HepG2 (cell line): ENCODE results near the gene GTPBP6. TPM values are rescaled to one million over a fixed set of nuclear protein-coding genes. Genes with fewer than 3 reads are reported as not detected.

Experiments used
- CTCF ChIP-seq: sonication (generic); formaldehyde crosslinking; IDR thresholded peaks from 2 replicates; pipeline ENCODE4 v1.5.0; 2020; ENCODE audit warnings: mild to moderate bottlenecking, missing genetic modification reagents, moderate library complexity
- DPF2 ChIP-seq: sonication (generic); formaldehyde crosslinking; IDR thresholded peaks from 2 replicates; pipeline ENCODE4 v1.4.0; 2020; ENCODE audit warnings: mild to moderate bottlenecking, low read depth, missing genetic modification reagents, borderline replicate concordance
- HHEX ChIP-seq: IDR thresholded peaks from 2 replicates; pipeline ENCODE4 v1.6.1; 2016; ENCODE audit warnings: control low read depth
- JARID2 ChIP-seq: sonication (generic); formaldehyde crosslinking; IDR thresholded peaks from 2 replicates; pipeline ENCODE4 v1.8.1; 2023; ENCODE audit warnings: missing genetic modification reagents, inconsistent platforms; ENCODE audit not compliant: insufficient replicate concordance
- PLRG1 ChIP-seq: fragments of 450-650 bp; conservative IDR thresholded peaks from 2 replicates; pipeline ENCODE4 v1.6.1; 2016
- SOX13 ChIP-seq, 3 experiments: fragments of 450-650 bp in 1 of 3; sonication (generic) in 1 of 3; formaldehyde crosslinking in 1 of 3; IDR thresholded peaks in 2 of 3; conservative IDR thresholded peaks in 1 of 3; 2 replicates each; pipeline versions ENCODE4 v1.5.0 to v1.6.1; 2016 to 2020; ENCODE audit warnings: antibody characterized with exemption in 1 of 3, mild to moderate bottlenecking in 1 of 3, missing compliant biosample characterization in 1 of 3, missing genetic modification reagents in 1 of 3, moderate library complexity in 1 of 3
- THYN1 ChIP-seq: sonication (generic); formaldehyde crosslinking; IDR thresholded peaks from 2 replicates; pipeline ENCODE4 v1.8.1; 2023; ENCODE audit warnings: low read depth, mild to moderate bottlenecking, moderate library complexity, missing genetic modification reagents, borderline replicate concordance
- ZBTB4 ChIP-seq: sonication (generic); formaldehyde crosslinking; IDR thresholded peaks from 2 replicates; pipeline ENCODE4 v1.4.0; 2020; ENCODE audit warnings: missing genetic modification reagents, mild to moderate bottlenecking, borderline replicate concordance
- ZNF281 ChIP-seq: sonication (generic); formaldehyde crosslinking; IDR thresholded peaks from 2 replicates; pipeline ENCODE4 v1.4.0; 2020; ENCODE audit warnings: missing genetic modification reagents, borderline replicate concordance
- ZNF512 ChIP-seq: sonication (generic); formaldehyde crosslinking; IDR thresholded peaks from 2 replicates; pipeline ENCODE4 v1.4.0; 2020; ENCODE audit warnings: mild to moderate bottlenecking, missing genetic modification reagents
- ZNF687 ChIP-seq: sonication (generic); formaldehyde crosslinking; IDR thresholded peaks from 2 replicates; pipeline ENCODE4 v1.5.1; 2020; ENCODE audit warnings: mild to moderate bottlenecking, missing genetic modification reagents, moderate library complexity
- ZNF75D ChIP-seq: sonication (generic); formaldehyde crosslinking; IDR thresholded peaks from 2 replicates; pipeline ENCODE4 v1.8.1; 2023; ENCODE audit warnings: missing genetic modification reagents, mild to moderate bottlenecking, borderline replicate concordance
- polyA plus RNA-seq, 8 experiments: library from polyadenylated mRNA; depleted of rRNA in 3 of 8; stranded (reverse) in 7 of 8; unstranded in 1 of 8; fragments of >200 nt; fragmentation: Illumina TruSeq in 4 of 8; extraction: Trizol in 4 of 8; gene quantifications; 2 replicates each; pipeline versions ENCODE4 v1.2.1 to v1.2.3, GENCODE V29; 2011 to 2016; ENCODE audit warnings: low read depth in 4 of 8, missing spikeins in 1 of 8, mixed read lengths in 1 of 8; ENCODE audit not compliant: insufficient read depth in 1 of 8
- total RNA-seq, 5 experiments: library from RNA; depleted of rRNA; stranded (reverse); fragments of >200 nt; fragmentation: Illumina TruSeq; extraction: Trizol; gene quantifications; 2 replicates each; pipeline ENCODE4 v1.2.3, GENCODE V29; 2016; ENCODE audit warnings: low read depth in 1 of 5

Gene GTPBP6
- total and polyA plus RNA-seq, 2 of the 13 experiments (the other 11 are each of a cell fraction or from before 2014, with no cell fraction given), result 20.2 to 39.6 TPM

- TF ChIP-seq CTCF, result peak; percentile 11; the same call in 1 of the 2 replicates
- no peak for TF ChIP-seq ZNF75D (CRISPR knock-in tag)
- TF ChIP-seq THYN1 (CRISPR knock-in tag), result no peak
- TF ChIP-seq ZNF281, result peak; percentile 69; the same call in 1 of the 2 replicates
- no peak for TF ChIP-seq PLRG1
- TF ChIP-seq ZNF687 (CRISPR knock-in tag), result peak; percentile 41; the same call in 1 of the 2 replicates
- TF ChIP-seq ZNF512, result no peak
- TF ChIP-seq ZBTB4, result no peak
- TF ChIP-seq DPF2 (CRISPR knock-in tag), result no peak
- no peak for TF ChIP-seq SOX13 (IDR thresholded peaks at IDR 0.05)
- TF ChIP-seq SOX13 (CRISPR knock-in tag; conservative IDR thresholded peaks at IDR 0.05 in 1 of 2, IDR thresholded peaks at IDR 0.05 in 1 of 2), result peak in 1 of 2 experiments; percentile 6; a peak in 1 of 4 replicates
- no peak for TF ChIP-seq JARID2 (CRISPR knock-in tag)
- TF ChIP-seq HHEX (CRISPR knock-in tag), result no peak
These were observed 37.2 kb downstream of the GTPBP6 start, which contains the start of gene PLCXD1 (continued) for GRCh38 chrX:281166-281999.
